NCI-H187 treated with DMSO at 0.1 percent for 48 hours (cell line): Measurements from ENCODE around the gene ABHD16A.

Experiments
- DNase-seq: peaks from one replicate; lab custom pipeline; 2025; lab: John Stamatoyannopoulos, UW

ABHD16A gene

GRCh38 chr6:31689249-31690110, 13.6 kb downstream of the ABHD16A start:
- no peak for DNase-seq

- DNase-seq: no peak
These were observed 15.0 kb downstream of the ABHD16A start for GRCh38 chr6:31687860-31688693.

DNA sequence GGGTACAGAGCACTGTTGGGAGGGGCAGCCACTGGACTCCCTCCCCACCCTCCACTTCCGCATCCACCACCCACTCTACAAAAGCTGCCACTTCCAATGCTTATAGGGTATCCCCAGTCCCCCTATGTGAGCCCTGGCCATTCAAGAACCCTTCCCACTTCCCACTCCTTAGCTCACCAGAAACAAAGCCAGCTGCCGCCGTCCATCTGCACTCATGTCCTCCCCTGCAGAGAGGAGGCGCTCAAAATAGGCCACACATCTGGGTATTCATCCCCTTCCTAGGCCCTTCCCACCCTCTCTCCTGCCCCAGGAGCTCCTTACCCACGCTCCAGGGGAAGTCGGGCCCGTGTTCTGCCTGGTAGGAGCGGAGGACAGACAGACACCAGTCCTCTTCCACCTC, 15.8 kb downstream of the ABHD16A start:
- no peak for DNase-seq

GRCh38 chr6:31686483-31686882, 16.6 kb downstream of the ABHD16A start:
- no peak for DNase-seq

DNA sequence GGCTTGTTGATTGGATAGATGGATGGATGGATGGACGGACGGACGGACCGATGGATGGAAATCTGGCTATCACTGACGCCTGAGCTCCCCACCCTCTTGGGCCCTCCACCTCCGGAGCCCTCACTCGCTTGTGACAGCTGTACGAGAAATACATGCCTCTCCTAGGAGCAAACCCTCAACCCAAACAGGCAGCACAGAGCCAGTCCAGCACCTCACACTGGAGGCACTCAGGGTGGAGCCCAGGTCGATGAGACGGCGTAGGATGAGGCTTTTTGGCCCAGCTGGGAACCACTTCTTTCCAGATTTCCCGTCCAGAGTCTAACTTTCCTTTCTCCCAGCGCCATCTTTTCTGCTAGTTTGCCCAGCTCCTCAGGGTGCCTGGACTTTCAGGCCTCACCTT, 19.5 kb downstream of the ABHD16A start:
- DNase-seq: no peak

GRCh38 chr6:31681135-31681671, 21.9 kb downstream of the ABHD16A start:
- no peak for DNase-seq

GRCh38 chr6:31680226-31681134, 22.6 kb downstream of the ABHD16A start, which contains the start of gene LY6G5C:
Gene LY6G5C, minus strand, starts transcription at chr6:31681067. Its CDS starts 694 bp downstream, at chr6:31680373.
- peak; percentile 34 for DNase-seq

DNA sequence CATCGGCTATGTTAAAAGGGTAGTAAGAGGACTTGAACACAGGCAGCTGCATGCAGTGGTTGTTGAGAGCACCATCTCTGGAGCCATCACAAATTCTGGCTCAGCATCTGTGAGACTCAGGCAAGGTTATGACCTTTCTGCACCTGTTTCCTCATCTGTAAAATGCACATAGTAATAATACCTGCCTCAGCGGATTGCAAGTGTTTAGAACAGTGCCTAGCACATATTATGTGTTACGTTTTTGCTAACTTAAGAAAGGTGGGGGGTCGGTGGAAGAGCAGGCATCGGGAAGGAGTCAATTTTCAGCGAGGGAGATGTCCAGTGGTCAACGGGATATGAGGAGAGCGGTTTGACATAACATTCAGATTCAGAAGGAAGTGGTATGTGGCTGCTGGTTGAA, 25.2 kb downstream of the ABHD16A start:
- no peak for DNase-seq

DNA sequence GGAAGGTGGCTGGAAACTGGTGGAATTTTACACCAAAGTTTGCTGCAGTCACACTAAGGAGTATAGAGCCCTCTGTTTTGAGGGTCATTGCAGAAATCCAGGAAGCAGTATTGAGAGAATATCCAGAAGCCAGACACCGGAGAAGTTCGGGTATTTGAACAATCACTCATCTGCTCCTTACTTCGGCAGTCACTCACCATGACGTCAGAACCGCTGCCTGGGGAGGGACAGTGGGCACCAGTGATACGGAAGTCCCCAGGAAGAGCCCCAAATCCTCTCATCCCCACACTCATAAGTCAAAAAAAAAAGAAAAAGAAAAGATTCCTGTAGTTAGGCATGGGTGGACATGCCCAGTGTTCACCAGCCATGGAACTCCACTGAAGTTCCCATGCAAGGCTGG, 26.2 kb downstream of the ABHD16A start:
- no peak for DNase-seq

GRCh38 chr6:31676322-31676903, 26.7 kb downstream of the ABHD16A start:
- DNase-seq: no peak

- no peak for DNase-seq
These were observed 33.4 kb downstream of the ABHD16A start, which contains the start of gene LY6G5B for GRCh38 chr6:31669676-31670075. Gene LY6G5B, plus strand, starts transcription at chr6:31669976. Its CDS starts 975 bp downstream, at chr6:31670951.

DNA sequence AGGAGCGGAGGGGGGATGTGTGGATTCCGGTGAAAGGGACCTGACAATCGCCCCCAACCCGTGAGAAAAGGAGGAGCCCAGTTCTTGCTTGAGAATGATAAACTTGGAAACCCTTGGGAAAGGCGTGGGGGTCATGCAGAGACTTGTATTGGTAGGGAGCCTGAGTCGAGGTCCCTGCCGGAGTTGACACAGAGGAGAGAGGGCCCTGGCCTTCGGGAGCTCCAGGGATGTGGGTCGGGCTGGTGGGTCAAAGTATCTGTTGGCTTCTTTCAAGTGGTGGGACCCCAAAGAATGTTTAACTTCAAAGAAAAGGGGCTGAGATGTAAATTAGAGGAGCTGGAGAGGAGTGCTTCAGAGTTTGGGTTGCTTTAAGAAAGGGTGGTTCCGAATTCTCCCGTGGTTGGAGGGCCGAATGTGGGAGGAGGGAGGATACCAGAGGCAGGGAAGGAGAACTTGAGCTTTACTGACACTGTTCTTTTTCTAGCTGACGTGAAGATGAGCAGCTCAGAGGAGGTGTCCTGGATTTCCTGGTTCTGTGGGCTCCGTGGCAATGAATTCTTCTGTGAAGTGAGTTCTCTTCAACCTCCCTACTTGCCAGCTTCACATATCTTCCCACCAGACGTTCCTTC, 36.7 kb downstream of the ABHD16A start:
- no peak for DNase-seq

DNA sequence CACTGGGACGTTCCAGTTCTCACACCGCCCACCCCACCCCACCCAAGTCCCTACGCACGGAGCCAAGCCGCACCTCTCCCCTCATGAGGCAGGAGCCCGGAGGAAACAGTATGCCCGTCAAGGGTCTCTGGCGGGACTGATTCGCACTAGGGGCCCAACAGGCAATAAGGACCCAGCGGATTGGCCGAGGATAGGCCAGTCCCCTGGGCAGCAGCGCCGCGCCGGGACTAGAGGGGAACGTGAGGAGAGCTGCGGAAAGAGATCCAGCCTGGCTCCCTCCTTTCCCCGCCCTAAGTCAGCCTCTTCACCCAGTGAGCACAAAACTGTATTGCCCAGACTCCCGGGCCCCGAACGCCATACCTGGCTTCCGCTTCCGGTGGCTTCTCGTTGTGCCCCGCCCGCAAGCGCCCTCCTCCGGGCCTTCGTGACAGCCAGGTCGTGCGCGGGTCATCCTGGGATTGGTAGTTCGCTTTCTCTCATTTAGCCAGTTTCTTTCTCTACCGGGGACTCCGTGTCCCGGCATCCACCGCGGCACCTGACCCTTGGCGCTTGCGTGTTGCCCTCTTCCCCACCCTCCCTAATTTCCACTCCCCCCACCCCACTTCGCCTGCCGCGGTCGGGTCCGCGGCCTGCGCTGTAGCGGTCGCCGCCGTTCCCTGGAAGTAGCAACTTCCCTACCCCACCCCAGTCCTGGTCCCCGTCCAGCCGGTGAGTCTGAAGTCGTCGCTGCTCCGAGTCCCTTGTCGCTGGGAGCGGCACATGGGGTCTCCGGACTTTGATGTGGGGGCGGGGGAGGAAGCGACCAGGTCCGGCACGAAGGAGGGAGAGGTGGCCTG, 37.4 kb downstream of the ABHD16A start, which contains the start of gene CSNK2B:
Gene CSNK2B, plus strand, starts transcription at position 580 of the 836 bp plus-strand sequence. CDS start 752 bp downstream, outside the sequence.
- DNase-seq: peak; percentile 84

DNA sequence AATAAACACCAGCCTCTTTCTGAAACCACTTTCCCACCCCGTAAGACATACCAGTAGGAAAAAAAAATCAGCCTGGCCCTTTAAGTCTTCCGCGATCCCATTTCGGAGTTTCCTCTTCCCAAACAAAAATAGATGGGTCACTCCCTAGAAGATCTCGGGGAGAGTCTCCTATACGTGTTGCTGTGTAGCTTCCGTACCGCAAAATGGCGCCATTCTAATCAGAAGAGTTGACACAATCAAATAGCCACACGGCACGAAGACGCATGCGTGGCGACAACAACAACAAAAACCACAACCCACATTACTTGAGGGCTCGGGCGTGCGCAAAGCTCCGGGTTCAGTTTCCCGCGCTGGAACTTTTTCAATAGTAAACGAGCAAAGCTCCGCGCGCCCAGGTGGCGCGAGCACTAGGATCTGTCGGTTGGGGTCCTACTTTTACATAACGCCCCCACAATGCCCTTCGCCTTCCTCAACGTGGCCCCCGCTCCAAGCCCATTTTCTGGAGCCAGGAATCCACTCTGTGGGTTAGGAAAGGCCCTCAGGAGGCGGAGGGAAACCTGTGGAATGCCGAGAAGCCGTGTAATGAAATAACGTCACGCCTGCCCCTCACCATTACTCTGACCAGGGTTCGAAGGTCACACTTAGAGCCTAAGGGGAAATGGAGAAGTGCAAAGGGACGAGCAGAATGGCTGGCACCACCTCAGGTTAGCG, 38.2 kb downstream of the ABHD16A start, which contains the start of gene GPANK1:
Gene GPANK1, minus strand, starts transcription at position 208 of the 711 bp plus-strand sequence. CDS start 519 bp downstream, outside the sequence.
- peak; percentile 14 for DNase-seq

- no peak for DNase-seq
These were observed 38.9 kb downstream of the ABHD16A start for GRCh38 chr6:31663961-31664789.

- no peak for DNase-seq
These were observed 39.8 kb downstream of the ABHD16A start for GRCh38 chr6:31663126-31663960.
